ENCODE measurements around the gene CDH22.

The CDH22 gene

GRCh38 chr20:46173652-46174468 is 134.4 kb downstream of the CDH22 start:
- H3K4me3 ChIP-seq (ENCODE audit: low read depth, low read length) = peak overlapping the region; percentile 26
- no peaks in the 10 kb centered on the region for H3K4me1 ChIP-seq (ENCODE audit: control insufficient read depth, insufficient read depth, low read length)
- H3K9ac ChIP-seq (ENCODE audit: low read depth, low read length) = no peak overlapping the region
- no peaks in the 10 kb centered on the region for H3K9me3 ChIP-seq (ENCODE audit: control insufficient read depth, insufficient read depth, low read length)
- H3K27me3 ChIP-seq (ENCODE audit: control insufficient read depth, insufficient read depth, low read length) = peaks cover 53% of the 10 kb centered on the region
- no peaks in the 10 kb centered on the region for H3K36me3 ChIP-seq (ENCODE audit: control insufficient read depth, insufficient read depth, low read length)

GRCh38 chr20:46172961-46173536 is 135.2 kb downstream of the CDH22 start:
- Histone ChIP-seq H3K36me3 (ENCODE audit: control insufficient read depth, insufficient read depth, low read length) (no peaks in the 10 kb centered on the region), H3K9me3 (ENCODE audit: control insufficient read depth, insufficient read depth, low read length) (no peaks in the 10 kb centered on the region), H3K27me3 (ENCODE audit: control insufficient read depth, insufficient read depth, low read length) (peaks cover 53% of the 10 kb centered on the region), H3K4me3 (ENCODE audit: low read depth, low read length) (no peak overlapping the region), H3K4me1 (ENCODE audit: control insufficient read depth, insufficient read depth, low read length) (no peaks in the 10 kb centered on the region), H3K9ac (ENCODE audit: low read depth, low read length) (no peak overlapping the region)

DNA sequence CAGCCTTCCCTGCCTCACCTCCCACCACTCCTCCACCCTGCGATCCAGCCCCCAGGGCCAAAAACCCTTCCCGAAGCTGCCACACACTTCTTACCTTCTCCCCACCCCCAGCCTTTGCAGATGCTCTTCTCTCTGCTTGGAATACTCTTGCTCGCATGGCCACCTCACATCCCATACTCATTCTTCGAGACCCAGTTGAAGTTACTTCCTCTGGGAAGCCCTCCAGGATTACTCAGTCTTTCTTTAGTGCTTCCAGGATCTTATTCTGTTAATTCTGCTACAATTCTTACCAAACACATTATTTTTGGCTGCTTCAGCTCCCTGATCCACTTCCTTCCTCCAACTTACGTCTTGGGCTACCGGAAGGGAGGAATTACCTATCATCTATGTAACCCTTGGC is 135.8 kb downstream of the CDH22 start:
- no peak overlapping the region for H3K9ac ChIP-seq (ENCODE audit: low read depth, low read length)
- no peaks in the 10 kb centered on the region for H3K4me1 ChIP-seq (ENCODE audit: control insufficient read depth, insufficient read depth, low read length)
- H3K4me3 ChIP-seq (ENCODE audit: low read depth, low read length) = no peak overlapping the region
- H3K27me3 ChIP-seq (ENCODE audit: control insufficient read depth, insufficient read depth, low read length) = peaks cover 53% of the 10 kb centered on the region
- no peaks in the 10 kb centered on the region for H3K36me3 ChIP-seq (ENCODE audit: control insufficient read depth, insufficient read depth, low read length)
- no peaks in the 10 kb centered on the region for H3K9me3 ChIP-seq (ENCODE audit: control insufficient read depth, insufficient read depth, low read length)

DNA sequence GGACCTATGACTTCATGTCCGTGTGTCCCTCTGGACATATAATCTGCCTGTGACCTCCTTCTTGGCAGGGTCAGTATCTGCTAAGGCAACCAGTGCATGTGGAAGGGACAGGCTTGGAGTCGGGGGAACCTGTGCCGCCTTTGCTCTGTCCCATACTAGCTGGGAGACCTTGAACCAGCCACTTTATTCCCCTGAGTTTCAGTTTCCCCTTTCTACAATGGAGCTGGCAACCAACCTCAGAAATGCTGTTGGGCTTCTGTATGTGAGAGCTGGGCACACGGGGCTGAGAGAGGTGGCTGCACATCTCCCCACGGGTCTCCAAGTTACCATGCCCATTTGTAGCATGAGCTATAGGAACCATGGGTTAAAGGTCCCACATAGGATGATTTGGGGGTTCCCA is 136.4 kb downstream of the CDH22 start:
- H3K9ac ChIP-seq (ENCODE audit: low read depth, low read length) = no peak overlapping the region
- no peaks in the 10 kb centered on the region for H3K4me1 ChIP-seq (ENCODE audit: control insufficient read depth, insufficient read depth, low read length)
- peaks cover 53% of the 10 kb centered on the region for H3K27me3 ChIP-seq (ENCODE audit: control insufficient read depth, insufficient read depth, low read length)
- no peaks in the 10 kb centered on the region for H3K9me3 ChIP-seq (ENCODE audit: control insufficient read depth, insufficient read depth, low read length)
- no peak overlapping the region for H3K4me3 ChIP-seq (ENCODE audit: low read depth, low read length)
- no peaks in the 10 kb centered on the region for H3K36me3 ChIP-seq (ENCODE audit: control insufficient read depth, insufficient read depth, low read length)

- H3K27me3 ChIP-seq (ENCODE audit: control insufficient read depth, insufficient read depth, low read length) = peaks cover 50% of the 10 kb centered on the region
- no peaks in the 10 kb centered on the region for H3K9me3 ChIP-seq (ENCODE audit: control insufficient read depth, insufficient read depth, low read length)
- no peak overlapping the region for H3K9ac ChIP-seq (ENCODE audit: low read depth, low read length)
- no peaks in the 10 kb centered on the region for H3K36me3 ChIP-seq (ENCODE audit: control insufficient read depth, insufficient read depth, low read length)
- H3K4me3 ChIP-seq (ENCODE audit: low read depth, low read length) = no peak overlapping the region
- H3K4me1 ChIP-seq (ENCODE audit: control insufficient read depth, insufficient read depth, low read length) = no peaks in the 10 kb centered on the region
These were observed 136.8 kb downstream of the CDH22 start for GRCh38 chr20:46171476-46171875.

- Histone ChIP-seq H3K4me1 (ENCODE audit: control insufficient read depth, insufficient read depth, low read length) (no peaks in the 10 kb centered on the region), H3K27me3 (ENCODE audit: control insufficient read depth, insufficient read depth, low read length) (peaks cover 34% of the 10 kb centered on the region)
These were observed 138.8 kb downstream of the CDH22 start for GRCh38 chr20:46169245-46170171.

DNA sequence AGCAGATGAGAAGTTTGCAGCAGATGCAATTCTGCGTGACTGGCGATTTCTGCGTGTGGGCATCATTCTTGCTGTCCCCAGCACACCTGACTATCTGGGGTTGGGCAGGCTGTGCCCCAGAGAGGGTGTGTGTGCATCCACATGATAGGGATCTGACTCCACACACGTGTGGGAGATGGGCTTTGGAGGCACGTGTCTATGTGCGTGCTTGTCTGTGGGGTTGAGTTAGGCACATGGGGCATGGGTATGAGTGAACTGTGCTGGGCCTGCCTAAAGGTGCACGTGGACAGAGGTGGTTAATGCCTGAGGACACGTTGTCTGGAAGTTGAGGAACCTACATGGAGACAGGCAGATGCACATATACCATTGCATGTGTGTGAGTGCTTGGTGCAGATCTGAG is 139.9 kb downstream of the CDH22 start:
- Histone ChIP-seq H3K4me1 (ENCODE audit: control insufficient read depth, insufficient read depth, low read length) (no peaks in the 10 kb centered on the region), H3K9ac (ENCODE audit: low read depth, low read length) (no peak overlapping the region), H3K27me3 (ENCODE audit: control insufficient read depth, insufficient read depth, low read length) (peaks cover 27% of the 10 kb centered on the region), H3K36me3 (ENCODE audit: control insufficient read depth, insufficient read depth, low read length) (no peaks in the 10 kb centered on the region), H3K4me3 (ENCODE audit: low read depth, low read length) (no peak overlapping the region), H3K9me3 (ENCODE audit: control insufficient read depth, insufficient read depth, low read length) (no peaks in the 10 kb centered on the region)

More at GRCh38 chr20:46169245-46170171, 138.8 kb downstream of the CDH22 start:
- Histone ChIP-seq H3K36me3 (ENCODE audit: control insufficient read depth, insufficient read depth, low read length) (no peaks in the 10 kb centered on the region), H3K4me3 (ENCODE audit: low read depth, low read length) (no peak overlapping the region), H3K9me3 (ENCODE audit: control insufficient read depth, insufficient read depth, low read length) (no peaks in the 10 kb centered on the region), H3K9ac (ENCODE audit: low read depth, low read length) (no peak overlapping the region)

- Histone ChIP-seq H3K9me3 (ENCODE audit: control insufficient read depth, insufficient read depth, low read length) (no peaks in the 10 kb centered on the region), H3K9ac (ENCODE audit: low read depth, low read length) (no peak overlapping the region), H3K27me3 (ENCODE audit: control insufficient read depth, insufficient read depth, low read length) (peaks cover 13% of the 10 kb centered on the region), H3K36me3 (ENCODE audit: control insufficient read depth, insufficient read depth, low read length) (no peaks in the 10 kb centered on the region), H3K4me1 (ENCODE audit: control insufficient read depth, insufficient read depth, low read length) (no peaks in the 10 kb centered on the region), H3K4me3 (ENCODE audit: low read depth, low read length) (no peak overlapping the region)
These were observed 141.2 kb downstream of the CDH22 start for GRCh38 chr20:46167080-46167479.

DNA sequence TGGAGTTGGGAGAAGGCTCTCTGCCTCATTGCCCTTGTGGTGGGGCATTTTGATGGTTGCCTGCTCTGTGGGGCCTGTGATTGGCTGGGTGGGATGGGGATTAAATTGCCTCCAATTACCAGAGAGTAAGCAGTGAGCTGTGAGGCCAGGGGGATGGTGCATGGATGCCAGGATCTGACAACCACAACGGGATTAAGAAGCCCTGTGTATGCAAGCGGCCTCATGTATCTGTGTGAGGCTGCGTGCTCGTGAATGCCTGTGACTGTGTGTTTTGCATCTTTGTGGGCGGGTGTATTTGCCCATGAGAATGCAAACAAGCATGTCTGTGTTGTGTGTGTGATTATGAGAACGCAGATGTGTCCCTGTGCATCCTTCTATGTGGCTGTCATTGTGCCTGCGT is 144.0 kb downstream of the CDH22 start:
- Histone ChIP-seq H3K27me3 (ENCODE audit: control insufficient read depth, insufficient read depth, low read length) (no peaks in the 10 kb centered on the region), H3K4me3 (ENCODE audit: low read depth, low read length) (no peak overlapping the region), H3K9ac (ENCODE audit: low read depth, low read length) (no peak overlapping the region), H3K9me3 (ENCODE audit: control insufficient read depth, insufficient read depth, low read length) (no peaks in the 10 kb centered on the region), H3K4me1 (ENCODE audit: control insufficient read depth, insufficient read depth, low read length) (no peaks in the 10 kb centered on the region), H3K36me3 (ENCODE audit: control insufficient read depth, insufficient read depth, low read length) (no peaks in the 10 kb centered on the region)

DNA sequence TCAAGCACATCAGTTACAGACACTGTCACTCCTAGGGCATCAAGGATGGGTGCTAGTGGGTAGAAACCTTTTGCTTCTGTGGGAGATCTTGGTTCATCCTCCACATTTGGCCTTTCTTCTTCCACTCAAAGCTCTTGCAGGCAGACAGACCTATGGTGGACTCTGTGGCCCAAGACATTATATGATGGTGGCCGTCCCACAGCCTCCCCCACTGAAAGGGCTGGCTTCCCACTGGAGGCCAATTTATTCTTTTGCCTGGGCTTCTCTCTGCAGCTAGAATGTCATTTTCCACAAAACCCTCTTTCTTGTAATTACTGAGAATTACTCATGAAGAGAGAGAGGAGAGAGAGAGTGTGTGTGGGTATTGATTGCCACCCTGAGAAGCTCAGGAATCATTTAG is 146.4 kb downstream of the CDH22 start:
- Histone ChIP-seq H3K36me3 (ENCODE audit: control insufficient read depth, insufficient read depth, low read length) (no peaks in the 10 kb centered on the region), H3K4me1 (ENCODE audit: control insufficient read depth, insufficient read depth, low read length) (no peaks in the 10 kb centered on the region), H3K4me3 (ENCODE audit: low read depth, low read length) (no peak overlapping the region), H3K9me3 (ENCODE audit: control insufficient read depth, insufficient read depth, low read length) (no peaks in the 10 kb centered on the region), H3K27me3 (ENCODE audit: control insufficient read depth, insufficient read depth, low read length) (no peaks in the 10 kb centered on the region), H3K9ac (ENCODE audit: low read depth, low read length) (no peak overlapping the region)

DNA sequence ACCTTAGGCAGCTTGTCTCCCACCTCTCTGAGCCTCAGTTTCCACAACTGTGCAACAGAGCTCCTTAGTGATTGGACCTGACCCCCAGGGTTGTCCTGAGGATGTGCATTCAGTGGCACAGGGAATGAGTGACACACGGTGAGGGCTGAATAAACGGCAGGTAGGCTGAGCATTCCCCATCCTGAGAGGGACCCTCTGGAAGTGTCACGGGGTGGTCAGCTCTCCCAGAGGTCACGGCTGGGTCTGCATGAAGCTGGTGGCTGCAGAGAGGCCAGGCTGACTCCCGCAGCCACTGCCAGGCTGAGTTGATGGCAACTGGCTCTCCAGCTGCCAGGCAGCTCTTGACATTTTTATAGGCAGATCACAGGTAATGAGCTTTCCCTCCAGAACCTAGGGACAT is 147.6 kb downstream of the CDH22 start:
- no peaks in the 10 kb centered on the region for H3K36me3 ChIP-seq (ENCODE audit: control insufficient read depth, insufficient read depth, low read length)
- no peaks in the 10 kb centered on the region for H3K9me3 ChIP-seq (ENCODE audit: control insufficient read depth, insufficient read depth, low read length)
- H3K4me1 ChIP-seq (ENCODE audit: control insufficient read depth, insufficient read depth, low read length) = no peaks in the 10 kb centered on the region
- H3K4me3 ChIP-seq (ENCODE audit: low read depth, low read length) = no peak overlapping the region
- H3K9ac ChIP-seq (ENCODE audit: low read depth, low read length) = no peak overlapping the region
- no peaks in the 10 kb centered on the region for H3K27me3 ChIP-seq (ENCODE audit: control insufficient read depth, insufficient read depth, low read length)
